Measurements from ENCODE around the gene FBXW2.
"Not testable (repeated sequence)": the region's sequence is repeated elsewhere in the genome, so short reads cannot be mapped to it uniquely, and the experiment has no call there.

The FBXW2 gene

DNA sequence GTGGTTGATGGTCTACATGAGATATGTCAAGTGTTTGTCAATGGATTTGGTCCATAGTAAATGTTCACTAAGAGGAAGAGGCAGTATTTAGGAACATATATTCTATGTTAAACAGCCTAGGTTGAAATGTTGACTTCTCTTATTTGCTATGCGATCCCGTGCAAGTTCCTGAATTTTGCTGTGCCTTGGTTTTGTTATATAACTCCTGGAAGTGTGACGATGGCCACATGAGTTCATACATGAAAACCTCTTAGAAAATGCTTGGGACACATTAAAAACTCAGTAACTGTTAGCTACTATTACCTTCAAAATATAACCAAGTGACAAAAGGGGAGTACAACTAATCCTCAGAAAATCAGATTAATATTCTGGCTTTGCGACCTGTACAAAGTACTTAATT is 21.9 kb upstream of the FBXW2 start:
- Histone ChIP-seq H3K27ac (ENCODE audit: low read length) (no peak overlapping the region), H3K4me3 (ENCODE audit: low read depth in 1 of 2, low read length in 2 of 2) (no peak overlapping the region), H3K4me1 (ENCODE audit: control insufficient read depth in 1 of 2, insufficient read depth in 2 of 2, low read length in 2 of 2) (no peaks in the 10 kb centered on the region), H3K36me3 (ENCODE audit: control insufficient read depth in 1 of 2, insufficient read depth in 2 of 2, low read length in 2 of 2) (peaks cover 26 to 31% of the 10 kb centered on the region in 2 donors), H3K9me3 (ENCODE audit: control insufficient read depth in 1 of 2, low read length in 2 of 2) (peaks cover 0 to 3% of the 10 kb centered on the region in 2 donors), H3K27me3 (ENCODE audit: low read depth, low read length) (no peaks in the 10 kb centered on the region)

DNA sequence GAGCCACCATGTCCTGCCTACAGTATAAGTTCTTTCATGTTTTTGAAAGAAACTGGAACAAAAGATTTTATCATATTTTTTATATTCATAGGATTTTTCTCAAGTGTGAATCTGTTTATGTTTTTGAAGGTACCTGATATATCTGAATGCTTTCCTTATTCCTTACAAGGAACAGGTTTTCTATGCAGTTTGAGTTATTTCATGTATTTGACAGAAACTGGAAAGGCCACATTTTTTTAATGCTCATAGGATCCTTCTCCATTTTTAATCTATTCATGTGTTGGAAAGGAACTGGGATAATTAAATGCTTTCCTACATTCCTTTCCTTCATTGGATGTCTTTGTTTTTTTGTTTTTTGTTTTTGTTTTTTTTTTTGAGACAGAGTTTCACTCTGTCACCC is 15.7 kb upstream of the FBXW2 start:
- H3K9me3 ChIP-seq (ENCODE audit: control insufficient read depth in 1 of 2, low read length in 2 of 2) = peaks cover 6 to 22% of the 10 kb centered on the region in 2 donors
- no peaks in the 10 kb centered on the region for H3K27me3 ChIP-seq (ENCODE audit: low read depth, low read length)
- H3K4me1 ChIP-seq (ENCODE audit: control insufficient read depth in 1 of 2, insufficient read depth in 2 of 2, low read length in 2 of 2) = no peaks in the 10 kb centered on the region
- no peaks in the 10 kb centered on the region for H3K36me3 ChIP-seq (ENCODE audit: control insufficient read depth in 1 of 2, insufficient read depth in 2 of 2, low read length in 2 of 2)
- no peak overlapping the region for H3K27ac ChIP-seq (ENCODE audit: low read length)
- no peak overlapping the region for H3K4me3 ChIP-seq (ENCODE audit: low read depth in 1 of 2, low read length in 2 of 2)

DNA sequence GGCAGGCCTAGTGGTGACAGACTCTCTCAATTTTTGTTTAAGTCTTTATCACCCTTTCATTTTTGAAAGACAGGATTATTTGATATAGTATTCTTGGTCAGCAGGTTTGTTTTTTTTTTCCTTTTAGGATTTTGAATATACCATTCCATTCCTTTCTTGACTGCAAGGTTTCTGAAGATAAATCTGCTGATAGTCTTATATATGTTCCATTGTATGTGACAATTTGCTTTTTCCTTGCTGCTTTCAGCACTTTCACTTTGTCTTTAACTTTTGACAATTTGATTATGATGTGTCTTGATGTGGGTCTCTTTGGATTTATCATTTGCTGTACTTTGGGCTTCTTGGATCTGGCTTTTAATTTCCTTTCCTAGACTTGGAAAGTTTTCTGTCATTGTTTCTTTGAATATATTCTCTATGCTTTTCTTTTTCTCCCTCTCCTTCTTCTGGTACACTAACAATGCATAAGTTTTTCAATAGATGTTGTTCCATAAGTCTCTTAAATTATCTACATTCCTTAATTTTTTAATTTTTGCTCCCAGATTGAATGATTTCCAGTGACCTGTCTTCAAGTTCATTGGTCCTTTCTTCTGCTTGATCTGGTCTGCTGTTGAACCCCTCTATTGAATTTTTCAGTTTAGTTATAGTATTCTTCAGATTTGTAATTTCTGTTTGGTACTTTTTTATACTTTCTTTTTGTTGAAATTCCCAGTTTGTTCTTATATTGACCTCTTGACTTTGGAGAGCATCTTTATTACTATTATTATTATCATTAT is 14.6 kb upstream of the FBXW2 start:
- H3K27me3 ChIP-seq (ENCODE audit: low read depth, low read length) = no peaks in the 10 kb centered on the region
- H3K27ac ChIP-seq (ENCODE audit: low read length) = no peak overlapping the region

DNA sequence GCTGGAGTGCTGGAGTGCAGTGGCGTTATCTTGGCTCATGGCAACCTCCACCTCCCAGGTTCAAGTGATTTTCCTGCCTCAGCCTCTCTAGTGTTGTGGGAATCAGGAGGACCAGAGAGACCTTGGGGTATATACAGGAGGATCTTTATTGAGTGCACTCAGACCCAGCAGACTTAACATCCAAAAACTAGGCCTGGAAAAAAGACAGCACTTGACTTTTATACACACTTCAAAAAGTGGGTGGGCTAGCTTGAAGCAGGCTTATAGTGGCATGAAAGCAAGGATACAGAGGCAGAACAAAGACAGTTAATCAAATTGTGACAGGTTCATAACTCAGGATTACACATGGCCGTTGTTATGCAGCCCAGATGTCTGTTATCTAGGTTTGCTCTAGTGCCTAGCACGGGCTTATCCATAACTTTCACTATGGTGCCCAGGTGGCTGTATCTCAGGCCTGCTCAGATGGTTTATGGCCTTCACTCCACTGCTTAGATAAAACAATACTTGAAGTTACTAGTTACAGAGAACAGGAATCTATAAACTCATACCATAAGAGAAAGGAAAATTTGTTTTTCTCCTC is 11.7 kb upstream of the FBXW2 start:
- not testable (repeated sequence) for H3K4me3 ChIP-seq (ENCODE audit: low read depth in 1 of 2, low read length in 2 of 2); H3K27ac ChIP-seq (ENCODE audit: low read length); H3K4me1 ChIP-seq (ENCODE audit: control insufficient read depth in 1 of 2, insufficient read depth in 2 of 2, low read length in 2 of 2); H3K27me3 ChIP-seq (ENCODE audit: low read depth, low read length); H3K36me3 ChIP-seq (ENCODE audit: control insufficient read depth in 1 of 2, insufficient read depth in 2 of 2, low read length in 2 of 2)
- H3K9me3 ChIP-seq (ENCODE audit: control insufficient read depth in 1 of 2, low read length in 2 of 2) = peaks cover 6 to 19% of the 10 kb centered on the region in 2 donors

More for the DNA sequence above, 14.6 kb upstream of the FBXW2 start:
- Histone ChIP-seq H3K4me3 (ENCODE audit: low read depth in 1 of 2, low read length in 2 of 2) (no peak overlapping the region), H3K4me1 (ENCODE audit: control insufficient read depth in 1 of 2, insufficient read depth in 2 of 2, low read length in 2 of 2) (no peaks in the 10 kb centered on the region), H3K9me3 (ENCODE audit: control insufficient read depth in 1 of 2, low read length in 2 of 2) (peaks cover 6 to 22% of the 10 kb centered on the region in 2 donors), H3K36me3 (ENCODE audit: control insufficient read depth in 1 of 2, insufficient read depth in 2 of 2, low read length in 2 of 2) (no peaks in the 10 kb centered on the region)

DNA sequence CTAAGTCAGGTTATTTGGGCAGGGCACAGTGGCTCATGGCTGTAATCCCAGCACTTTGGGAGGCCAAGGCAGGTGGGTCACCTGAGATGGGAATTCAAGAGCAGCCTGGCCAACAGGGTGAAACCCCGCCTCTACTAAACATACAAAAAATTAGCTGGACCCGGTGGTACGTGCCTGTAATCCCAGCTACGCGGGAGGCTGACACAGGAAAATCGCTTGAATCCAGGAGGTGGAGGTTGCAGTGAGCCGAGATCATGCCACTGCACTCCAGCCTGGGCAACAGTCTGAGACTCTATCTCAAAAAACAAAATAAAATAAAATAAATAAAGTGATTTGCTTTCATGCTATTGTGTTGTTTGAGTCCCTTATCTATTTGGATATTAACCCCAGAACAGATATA is 8.2 kb upstream of the FBXW2 start:
- Histone ChIP-seq H3K27me3 (ENCODE audit: low read depth, low read length) (no peaks in the 10 kb centered on the region), H3K9me3 (ENCODE audit: control insufficient read depth in 1 of 2, low read length in 2 of 2) (peaks cover 0 to 4% of the 10 kb centered on the region in 2 donors), H3K4me1 (ENCODE audit: control insufficient read depth in 1 of 2, insufficient read depth in 2 of 2, low read length in 2 of 2) (no peaks in the 10 kb centered on the region), H3K4me3 (ENCODE audit: low read depth in 1 of 2, low read length in 2 of 2) (no peak overlapping the region), H3K27ac (ENCODE audit: low read length) (no peak overlapping the region), H3K36me3 (ENCODE audit: control insufficient read depth in 1 of 2, insufficient read depth in 2 of 2, low read length in 2 of 2) (no peaks in the 10 kb centered on the region)

DNA sequence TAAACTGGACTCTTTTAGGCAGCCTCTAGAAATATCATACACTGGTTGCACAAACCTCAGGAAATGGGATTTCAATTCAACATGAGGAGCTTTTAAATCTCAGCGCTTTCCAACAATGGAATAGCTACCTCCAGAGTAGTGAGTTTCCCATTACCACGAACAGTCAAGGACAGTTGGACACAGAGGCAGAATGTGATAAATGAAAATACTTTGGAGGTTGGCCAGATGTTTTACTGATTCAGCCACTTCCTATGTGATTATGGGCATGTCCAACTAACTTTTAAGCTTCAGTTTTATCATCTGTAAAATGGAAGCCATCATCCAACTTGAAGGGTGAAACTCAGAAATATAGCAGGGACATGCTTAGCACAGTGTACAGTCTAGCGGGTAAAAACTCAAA is 2.1 kb downstream of the FBXW2 start:
- no peak overlapping the region for H3K4me3 ChIP-seq (ENCODE audit: low read depth in 1 of 2, low read length in 2 of 2)

DNA sequence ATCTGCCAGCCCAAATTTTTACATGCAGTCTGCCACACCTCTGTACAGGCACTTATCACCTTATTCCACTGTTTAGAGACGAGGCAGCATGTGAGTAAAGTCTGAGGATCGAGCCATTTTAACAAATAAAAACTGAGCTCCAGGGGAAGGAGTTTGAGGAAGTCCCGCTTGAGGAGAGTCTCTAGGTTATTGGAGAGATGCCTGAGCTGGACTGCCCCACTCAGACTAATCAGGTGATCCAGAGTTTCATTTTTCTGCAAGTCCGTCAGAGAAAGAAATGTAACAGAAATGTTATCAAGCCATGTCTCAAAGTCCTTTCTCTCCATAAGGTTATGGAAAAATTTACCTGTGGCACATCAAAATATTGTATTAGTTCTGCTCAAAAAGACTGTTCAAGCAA is 5.3 kb downstream of the FBXW2 start:
- H3K36me3 ChIP-seq (ENCODE audit: control insufficient read depth in 1 of 2, insufficient read depth in 2 of 2, low read length in 2 of 2) = peaks cover 8 to 20% of the 10 kb centered on the region in 2 donors
- H3K9me3 ChIP-seq (ENCODE audit: control insufficient read depth in 1 of 2, low read length in 2 of 2) = no peaks in the 10 kb centered on the region
- H3K4me3 ChIP-seq (ENCODE audit: low read depth in 1 of 2, low read length in 2 of 2) = no peak overlapping the region
- H3K27me3 ChIP-seq (ENCODE audit: low read depth, low read length) = no peaks in the 10 kb centered on the region
- H3K27ac ChIP-seq (ENCODE audit: low read length) = no peak overlapping the region
- peaks cover 19 to 21% of the 10 kb centered on the region in 2 donors for H3K4me1 ChIP-seq (ENCODE audit: control insufficient read depth in 1 of 2, insufficient read depth in 2 of 2, low read length in 2 of 2)

More for the DNA sequence above, 2.1 kb downstream of the FBXW2 start:
- H3K4me1 ChIP-seq (ENCODE audit: control insufficient read depth in 1 of 2, insufficient read depth in 2 of 2, low read length in 2 of 2) = peaks cover 19 to 21% of the 10 kb centered on the region in 2 donors
- no peaks in the 10 kb centered on the region for H3K9me3 ChIP-seq (ENCODE audit: control insufficient read depth in 1 of 2, low read length in 2 of 2)
- no peak overlapping the region for H3K27ac ChIP-seq (ENCODE audit: low read length)
- H3K36me3 ChIP-seq (ENCODE audit: control insufficient read depth in 1 of 2, insufficient read depth in 2 of 2, low read length in 2 of 2) = peaks cover 8 to 17% of the 10 kb centered on the region in 2 donors
- H3K27me3 ChIP-seq (ENCODE audit: low read depth, low read length) = no peaks in the 10 kb centered on the region

DNA sequence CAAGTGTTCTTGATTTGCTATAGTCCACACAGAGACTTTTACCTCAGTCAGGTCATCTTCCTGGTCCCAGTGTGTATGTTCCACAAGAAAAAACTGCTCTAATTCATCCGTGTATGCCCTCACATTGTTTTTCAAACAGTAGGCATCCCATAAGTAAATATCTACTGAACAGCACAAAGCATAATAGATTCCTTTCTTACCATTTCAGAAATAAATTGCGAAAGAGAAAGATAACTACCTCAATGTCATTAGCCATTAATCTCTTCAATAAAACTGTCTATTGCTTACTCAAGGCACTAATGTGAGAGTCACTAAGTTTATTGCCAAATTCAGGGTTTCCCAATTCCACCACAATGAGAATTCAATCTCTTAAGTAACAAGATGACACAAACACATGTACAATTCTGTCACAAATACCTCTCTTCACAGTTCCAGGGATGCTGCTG is 9.6 kb downstream of the FBXW2 start:
- peaks cover 0 to 9% of the 10 kb centered on the region in 2 donors for H3K4me1 ChIP-seq (ENCODE audit: control insufficient read depth in 1 of 2, insufficient read depth in 2 of 2, low read length in 2 of 2)

DNA sequence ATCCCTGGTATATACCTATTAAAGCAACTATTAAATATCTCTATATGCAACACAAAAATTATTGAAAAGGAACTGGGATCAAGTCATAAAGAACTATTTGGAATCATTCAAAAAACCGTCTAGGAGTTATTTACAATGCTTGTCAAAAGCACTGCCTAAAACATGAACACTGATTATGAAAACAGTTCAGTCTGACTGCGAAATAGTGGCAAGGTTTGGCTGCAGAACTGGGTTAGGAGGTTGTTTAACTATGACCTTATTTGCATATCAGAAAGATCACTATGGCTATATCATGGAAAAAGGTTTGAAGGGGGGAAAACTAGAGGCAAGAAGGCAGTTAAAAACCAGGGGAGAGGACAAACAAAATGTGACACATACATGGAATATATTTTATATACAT is 12.0 kb downstream of the FBXW2 start:
- Histone ChIP-seq H3K4me1 (ENCODE audit: control insufficient read depth in 1 of 2, insufficient read depth in 2 of 2, low read length in 2 of 2) (no peaks in the 10 kb centered on the region), H3K27me3 (ENCODE audit: low read depth, low read length) (no peaks in the 10 kb centered on the region), H3K9me3 (ENCODE audit: control insufficient read depth in 1 of 2, low read length in 2 of 2) (no peaks in the 10 kb centered on the region), H3K36me3 (ENCODE audit: control insufficient read depth in 1 of 2, insufficient read depth in 2 of 2, low read length in 2 of 2) (peaks cover 25 to 27% of the 10 kb centered on the region in 2 donors), H3K4me3 (ENCODE audit: low read depth in 1 of 2, low read length in 2 of 2) (no peak overlapping the region), H3K27ac (ENCODE audit: low read length) (no peak overlapping the region)

More for the DNA sequence above, 9.6 kb downstream of the FBXW2 start:
- Histone ChIP-seq H3K9me3 (ENCODE audit: control insufficient read depth in 1 of 2, low read length in 2 of 2) (no peaks in the 10 kb centered on the region), H3K36me3 (ENCODE audit: control insufficient read depth in 1 of 2, insufficient read depth in 2 of 2, low read length in 2 of 2) (peaks cover 11 to 27% of the 10 kb centered on the region in 2 donors), H3K27ac (ENCODE audit: low read length) (no peak overlapping the region), H3K4me3 (ENCODE audit: low read depth in 1 of 2, low read length in 2 of 2) (no peak overlapping the region), H3K27me3 (ENCODE audit: low read depth, low read length) (no peaks in the 10 kb centered on the region)

DNA sequence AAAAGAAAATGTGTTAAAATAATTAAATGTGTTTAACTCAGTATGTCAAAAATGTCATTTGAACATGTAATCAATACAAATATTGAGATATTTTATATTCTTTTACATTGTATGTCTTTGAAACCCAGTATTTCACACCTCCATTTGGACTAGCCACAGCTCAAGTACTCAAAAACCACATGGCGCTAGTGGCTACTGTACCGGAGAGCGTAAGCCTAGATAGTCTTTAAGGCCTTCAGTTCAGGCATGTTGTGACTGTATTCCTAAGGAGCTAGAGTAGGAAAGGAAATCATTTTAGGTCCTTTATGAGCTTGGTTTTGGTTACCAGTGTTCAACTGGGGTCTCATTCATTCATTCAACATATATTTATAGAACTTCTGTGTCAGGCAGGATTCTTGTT is 12.8 kb downstream of the FBXW2 start:
- Histone ChIP-seq H3K36me3 (ENCODE audit: control insufficient read depth in 1 of 2, insufficient read depth in 2 of 2, low read length in 2 of 2) (peaks cover 31 to 32% of the 10 kb centered on the region in 2 donors), H3K4me1 (ENCODE audit: control insufficient read depth in 1 of 2, insufficient read depth in 2 of 2, low read length in 2 of 2) (no peaks in the 10 kb centered on the region), H3K27me3 (ENCODE audit: low read depth, low read length) (no peaks in the 10 kb centered on the region), H3K9me3 (ENCODE audit: control insufficient read depth in 1 of 2, low read length in 2 of 2) (no peaks in the 10 kb centered on the region), H3K4me3 (ENCODE audit: low read depth in 1 of 2, low read length in 2 of 2) (no peak overlapping the region), H3K27ac (ENCODE audit: low read length) (no peak overlapping the region)

DNA sequence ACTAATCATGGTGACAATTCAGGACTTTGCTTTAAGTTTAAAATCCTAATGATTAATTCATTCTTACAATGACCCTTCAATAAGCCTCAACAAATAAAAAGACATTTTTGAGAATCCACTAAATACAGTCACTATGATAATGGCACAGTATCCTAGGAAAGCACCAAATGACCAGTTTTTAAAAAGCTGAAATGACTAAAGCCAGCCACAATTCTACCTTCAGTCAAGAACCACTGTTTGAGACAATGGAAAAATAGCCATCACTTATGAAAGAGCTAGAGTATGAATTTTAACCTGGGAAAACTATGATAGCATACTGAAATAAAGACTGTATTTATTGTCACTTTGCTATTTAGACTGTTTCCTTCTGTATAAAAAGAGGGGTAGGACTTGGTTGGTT is 14.0 kb downstream of the FBXW2 start:
- Histone ChIP-seq H3K4me3 (ENCODE audit: low read depth in 1 of 2, low read length in 2 of 2) (no peak overlapping the region), H3K9me3 (ENCODE audit: control insufficient read depth in 1 of 2, low read length in 2 of 2) (no peaks in the 10 kb centered on the region), H3K4me1 (ENCODE audit: control insufficient read depth in 1 of 2, insufficient read depth in 2 of 2, low read length in 2 of 2) (no peaks in the 10 kb centered on the region), H3K27ac (ENCODE audit: low read length) (no peak overlapping the region), H3K36me3 (ENCODE audit: control insufficient read depth in 1 of 2, insufficient read depth in 2 of 2, low read length in 2 of 2) (peaks cover 35 to 36% of the 10 kb centered on the region in 2 donors), H3K27me3 (ENCODE audit: low read depth, low read length) (no peaks in the 10 kb centered on the region)

Data from muscle layer of duodenum (tissue), 2 donors.